WTC11 (cell line): ENCODE results near the gene OTULIN. TPM values are rescaled to one million over a fixed set of nuclear protein-coding genes. Genes with fewer than 3 reads are reported as not detected.

ENCODE experiments used
- ATAC-seq: fragments of 200-7000 bp; cut with Tn5 transposase; 2 replicates; pipeline ENCODE4 v1.10.0; 2021; ENCODE audit warnings: mild to moderate bottlenecking, moderate library complexity
- CTCF ChIA-PET: fragments of 300-600 bp; sonication (Branson Sonifier 250); formaldehyde crosslinking; loops from one replicate; lab custom pipeline; 2021; ENCODE audit warnings: antibody characterized with exemption; lab: Charles Lee
- POLR2A ChIA-PET: fragments of 350-600 bp; sonication (Branson Sonifier 250); formaldehyde crosslinking; loops from one replicate; lab custom pipeline; 2021; ENCODE audit warnings: antibody characterized with exemption; lab: Charles Lee
- DNase-seq: peaks from one replicate; pipeline ENCODE4 v3.0.0; 2021; ENCODE audit warnings: low spot score
- H3K27ac Mint-ChIP-seq: 2 replicates; pipeline ENCODE4 v1.8.0; 2021; ENCODE audit warnings: mixed read lengths
- H3K27me3 Mint-ChIP-seq: 2 replicates; pipeline ENCODE4 v1.8.0; 2021; ENCODE audit warnings: low read depth, mild to moderate bottlenecking, moderate library complexity, mixed read lengths
- H3K36me3 Mint-ChIP-seq: 2 replicates; pipeline ENCODE4 v1.8.0; 2021; ENCODE audit warnings: mixed read lengths
- H3K4me1 Mint-ChIP-seq: 2 replicates; pipeline ENCODE4 v1.8.0; 2022; ENCODE audit warnings: mixed read lengths
- H3K4me3 Mint-ChIP-seq: 2 replicates; pipeline ENCODE4 v1.8.0; 2021; ENCODE audit warnings: mild to moderate bottlenecking, moderate library complexity, mixed read lengths
- H3K9me3 Mint-ChIP-seq: 2 replicates; pipeline ENCODE4 v1.8.0; 2021; ENCODE audit warnings: mixed read lengths
- ETV6 ChIP-seq: sonication (generic); formaldehyde crosslinking; IDR thresholded peaks from 2 replicates; pipeline ENCODE4 v1.8.1; 2022; ENCODE audit warnings: mild to moderate bottlenecking, missing genetic modification reagents
- FOXK1 ChIP-seq: sonication (generic); formaldehyde crosslinking; IDR thresholded peaks from 2 replicates; pipeline ENCODE4 v1.8.0; 2022; ENCODE audit warnings: mild to moderate bottlenecking, moderate library complexity, missing genetic modification reagents
- FOXP1 ChIP-seq: sonication (generic); formaldehyde crosslinking; IDR thresholded peaks from 2 replicates; pipeline ENCODE4 v1.8.0; 2022; ENCODE audit warnings: missing genetic modification reagents, mild to moderate bottlenecking, moderate library complexity, borderline replicate concordance
- GTF2I ChIP-seq: fragments of 250-450 bp; sonication (Bioruptor Pico); conservative IDR thresholded peaks from 2 replicates; pipeline ENCODE4 v1.4.0; 2021; ENCODE audit warnings: mild to moderate bottlenecking
- JUN ChIP-seq: sonication (generic); formaldehyde crosslinking; IDR thresholded peaks from 2 replicates; pipeline ENCODE4 v1.8.0; 2023; ENCODE audit warnings: mild to moderate bottlenecking, missing genetic modification reagents
- KAT7 ChIP-seq: sonication (generic); formaldehyde crosslinking; IDR thresholded peaks from 2 replicates; pipeline ENCODE4 v1.8.1; 2023; ENCODE audit warnings: missing genetic modification reagents, mild to moderate bottlenecking, borderline replicate concordance
- NR2C2 ChIP-seq: sonication (generic); formaldehyde crosslinking; IDR thresholded peaks from 2 replicates; pipeline ENCODE4 v1.8.0; 2022; ENCODE audit warnings: mild to moderate bottlenecking, missing genetic modification reagents
- NR3C1 ChIP-seq: sonication (generic); formaldehyde crosslinking; conservative IDR thresholded peaks from 2 replicates; pipeline ENCODE4 v1.8.1; 2023; ENCODE audit warnings: low read depth, mild to moderate bottlenecking, missing genetic modification reagents
- TEAD1 ChIP-seq: sonication (generic); formaldehyde crosslinking; IDR thresholded peaks from 2 replicates; pipeline ENCODE4 v1.8.0; 2022; ENCODE audit warnings: mild to moderate bottlenecking, missing genetic modification reagents
- TP53 ChIP-seq: sonication (generic); formaldehyde crosslinking; IDR thresholded peaks from 2 replicates; pipeline ENCODE4 v1.8.1; 2023; ENCODE audit warnings: mild to moderate bottlenecking, missing genetic modification reagents
- ZBTB21 ChIP-seq: sonication (generic); formaldehyde crosslinking; IDR thresholded peaks from 2 replicates; pipeline ENCODE4 v1.8.1; 2023; ENCODE audit warnings: mild to moderate bottlenecking, missing genetic modification reagents, borderline replicate concordance
- ZNF232 ChIP-seq: sonication (generic); formaldehyde crosslinking; IDR thresholded peaks from 2 replicates; pipeline ENCODE4 v1.8.0; 2022; ENCODE audit warnings: mild to moderate bottlenecking, missing genetic modification reagents
- ZNF263 ChIP-seq: sonication (generic); formaldehyde crosslinking; IDR thresholded peaks from 2 replicates; pipeline ENCODE4 v1.8.1; 2022; ENCODE audit warnings: low read depth, mild to moderate bottlenecking, moderate library complexity, missing genetic modification reagents
- ZNF532 ChIP-seq: fragments of 250-450 bp; sonication (Bioruptor Pico); IDR thresholded peaks from 2 replicates; pipeline ENCODE4 v1.9.0; 2021; ENCODE audit warnings: mild to moderate bottlenecking, borderline replicate concordance
- total RNA-seq: library from RNA; stranded (reverse); gene quantifications from 3 replicates; pipeline ENCODE4 v1.2.3, GENCODE V29; 2021
- TF ChIP-seq, protein P1 (sequence below): fragments of 250-450 bp; sonication (Bioruptor Pico); IDR thresholded peaks from 2 replicates; pipeline ENCODE4 v1.8.0; 2021; ENCODE audit warnings: mild to moderate bottlenecking
- TF ChIP-seq, protein P2 (sequence below): sonication (generic); formaldehyde crosslinking; IDR thresholded peaks from 2 replicates; pipeline ENCODE4 v1.8.1; 2023; ENCODE audit warnings: mild to moderate bottlenecking, missing genetic modification reagents, moderate library complexity
- TF ChIP-seq, protein P3 (sequence below): fragments of 250-450 bp; sonication (Bioruptor Pico); conservative IDR thresholded peaks from 2 replicates; pipeline ENCODE4 v1.9.0; 2021; ENCODE audit warnings: mild to moderate bottlenecking

Gene OTULIN
- total RNA-seq, 1 experiment from 2014 or later: 25.0 TPM

DNA sequence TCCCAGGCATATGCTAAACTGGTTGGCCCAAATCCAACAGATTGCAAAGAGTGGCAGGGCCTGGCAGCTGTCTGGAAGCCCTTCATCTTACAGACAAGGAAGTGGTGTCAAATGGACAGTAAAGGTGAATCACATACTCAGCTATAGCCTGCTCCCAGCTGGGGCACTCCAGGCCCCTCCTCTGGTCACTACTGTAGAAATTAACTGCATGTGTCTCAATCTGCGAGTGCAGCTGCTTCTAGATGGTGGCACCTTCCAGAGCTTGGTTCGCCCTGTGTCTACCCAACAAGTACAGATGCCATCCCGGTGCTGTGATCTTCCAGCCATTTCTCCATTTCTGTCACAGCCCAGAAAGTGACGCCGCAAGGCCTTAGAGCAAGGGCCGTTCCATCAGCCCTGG lies 50.2 kb downstream of the OTULIN start:
- DNase-seq (no peak), ATAC-seq (no peak)
- Mint-ChIP-seq H3K36me3 (peaks cover 66% of the 10 kb centered on the region), H3K4me3 (no peak overlapping the region), H3K4me1 (no peaks in the 10 kb centered on the region), H3K27ac (no peak overlapping the region), H3K9me3 (peaks cover 18% of the 10 kb centered on the region), H3K27me3 (no peaks in the 10 kb centered on the region; the same call in 1 of the 2 replicates)
- no peak for TF ChIP-seq NR2C2
- ChIA-PET CTCF (interaction anchor here (1.3 kb wide), 1 partner anchor 29 kb away, joined by 4 read pairs; no protein-coding TSS in a partner anchor), POLR2A (no interaction called here)

DNA sequence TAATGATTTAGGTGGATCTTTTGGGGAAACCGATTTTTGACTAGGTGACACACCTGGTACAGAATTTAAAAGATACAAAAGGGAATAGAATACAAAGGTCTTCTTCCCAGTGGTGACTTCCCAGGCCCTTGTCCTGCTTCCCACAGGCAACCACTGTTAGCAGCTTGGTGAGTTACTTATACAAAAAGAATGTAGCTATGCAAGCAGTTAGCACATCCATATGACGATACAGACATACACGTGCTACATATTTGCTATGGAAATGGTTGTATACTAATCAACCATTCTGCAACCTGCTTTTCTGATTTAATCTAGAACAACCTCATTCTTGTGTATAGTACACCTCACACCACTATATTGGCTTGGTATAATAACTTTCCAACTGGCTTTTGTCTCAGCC lies 51.0 kb downstream of the OTULIN start:
- ChIA-PET CTCF (interaction anchor here (0.6 kb wide), 1 partner anchor 215 kb away, joined by 3 read pairs; no protein-coding TSS in a partner anchor), POLR2A (no interaction called here)
- ATAC-seq (no peak), DNase-seq (no peak)
- no peak overlapping the region for H3K4me3 Mint-ChIP-seq
- peaks cover 18% of the 10 kb centered on the region for H3K9me3 Mint-ChIP-seq
- no peaks in the 10 kb centered on the region for H3K4me1 Mint-ChIP-seq
- no peak overlapping the region for H3K27ac Mint-ChIP-seq
- peaks cover 60% of the 10 kb centered on the region for H3K36me3 Mint-ChIP-seq
- no peaks in the 10 kb centered on the region; the same call in 1 of the 2 replicates for H3K27me3 Mint-ChIP-seq
- TF ChIP-seq ZBTB21: no peak
- no peak for TF ChIP-seq GTF2I
- TF ChIP-seq, protein P1, sequence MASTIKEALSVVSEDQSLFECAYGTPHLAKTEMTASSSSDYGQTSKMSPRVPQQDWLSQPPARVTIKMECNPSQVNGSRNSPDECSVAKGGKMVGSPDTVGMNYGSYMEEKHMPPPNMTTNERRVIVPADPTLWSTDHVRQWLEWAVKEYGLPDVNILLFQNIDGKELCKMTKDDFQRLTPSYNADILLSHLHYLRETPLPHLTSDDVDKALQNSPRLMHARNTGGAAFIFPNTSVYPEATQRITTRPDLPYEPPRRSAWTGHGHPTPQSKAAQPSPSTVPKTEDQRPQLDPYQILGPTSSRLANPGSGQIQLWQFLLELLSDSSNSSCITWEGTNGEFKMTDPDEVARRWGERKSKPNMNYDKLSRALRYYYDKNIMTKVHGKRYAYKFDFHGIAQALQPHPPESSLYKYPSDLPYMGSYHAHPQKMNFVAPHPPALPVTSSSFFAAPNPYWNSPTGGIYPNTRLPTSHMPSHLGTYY (CRISPR knock-in tag): no peak
- TF ChIP-seq, protein P2, sequence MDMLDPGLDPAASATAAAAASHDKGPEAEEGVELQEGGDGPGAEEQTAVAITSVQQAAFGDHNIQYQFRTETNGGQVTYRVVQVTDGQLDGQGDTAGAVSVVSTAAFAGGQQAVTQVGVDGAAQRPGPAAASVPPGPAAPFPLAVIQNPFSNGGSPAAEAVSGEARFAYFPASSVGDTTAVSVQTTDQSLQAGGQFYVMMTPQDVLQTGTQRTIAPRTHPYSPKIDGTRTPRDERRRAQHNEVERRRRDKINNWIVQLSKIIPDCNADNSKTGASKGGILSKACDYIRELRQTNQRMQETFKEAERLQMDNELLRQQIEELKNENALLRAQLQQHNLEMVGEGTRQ (CRISPR knock-in tag): no peak
- TF ChIP-seq, protein P3, sequence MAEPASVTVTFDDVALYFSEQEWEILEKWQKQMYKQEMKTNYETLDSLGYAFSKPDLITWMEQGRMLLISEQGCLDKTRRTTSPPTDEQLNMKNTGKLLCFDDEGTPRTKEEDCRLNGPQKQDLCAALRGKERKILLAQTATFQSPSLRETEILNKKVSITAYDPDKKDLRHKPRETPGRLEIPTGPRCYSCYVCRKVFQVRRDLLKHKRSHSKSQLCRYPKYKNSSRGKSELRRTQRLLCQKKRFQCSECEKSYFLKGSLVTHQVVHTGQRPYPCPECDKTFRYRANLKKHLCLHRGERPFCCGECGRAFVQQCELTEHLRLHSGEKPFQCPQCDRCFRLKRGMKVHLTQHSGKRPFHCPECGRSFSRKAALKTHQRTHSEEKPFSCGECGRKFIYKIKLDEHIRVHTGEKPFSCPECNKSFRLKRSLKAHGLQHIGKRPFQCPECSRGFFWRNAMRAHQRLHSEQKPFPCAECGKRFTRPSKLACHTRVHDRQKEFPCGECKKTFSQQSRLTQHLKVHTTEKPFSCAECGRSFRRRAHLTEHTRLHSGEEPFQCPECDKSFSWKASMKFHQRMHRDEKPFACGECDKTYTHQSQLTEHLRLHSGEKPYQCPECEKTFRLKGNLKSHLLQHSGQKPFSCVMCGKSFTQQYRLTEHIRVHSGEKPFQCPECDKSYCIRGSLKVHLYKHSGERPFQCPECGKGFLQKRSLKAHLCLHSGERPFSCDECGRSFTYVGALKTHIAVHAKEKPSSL (CRISPR knock-in tag): no peak
- no peak for TF ChIP-seq ETV6 (CRISPR knock-in tag)
- TF ChIP-seq TEAD1 (CRISPR knock-in tag): no peak

- Mint-ChIP-seq H3K4me3 (no peak overlapping the region), H3K4me1 (no peaks in the 10 kb centered on the region), H3K9me3 (peaks cover 13% of the 10 kb centered on the region), H3K36me3 (peaks cover 45% of the 10 kb centered on the region), H3K27ac (no peak overlapping the region), H3K27me3 (no peaks in the 10 kb centered on the region; the same call in 1 of the 2 replicates)
- no peak for DNase-seq
- no peak for TF ChIP-seq KAT7 (CRISPR knock-in tag)
- no peak for TF ChIP-seq FOXK1 (CRISPR knock-in tag)
- TF ChIP-seq ZNF263: no peak
- no peak for TF ChIP-seq FOXP1
- TF ChIP-seq ZNF232 (CRISPR knock-in tag): no peak
- no peak for TF ChIP-seq ZNF532
- TF ChIP-seq, protein P2 (CRISPR knock-in tag): no peak
- TF ChIP-seq TP53 (CRISPR knock-in tag): no peak
- no peak for TF ChIP-seq NR3C1 (CRISPR knock-in tag)
- no peak for TF ChIP-seq JUN (CRISPR knock-in tag)
- TF ChIP-seq, protein P1 (CRISPR knock-in tag): no peak
- no peak for ATAC-seq
- POLR2A ChIA-PET: no interaction called here
- CTCF ChIA-PET: no interaction called here
Measured at GRCh38 chr5:14716755-14717752, 52.5 kb downstream of the OTULIN start.
